HepG2 (cell line): Measurements from ENCODE around the gene ZNF75A. TPM values are rescaled to one million over a fixed set of nuclear protein-coding genes. Genes with fewer than 3 reads are reported as not detected.

Experiments
- ATAC-seq: fragments of 200-7000 bp; cut with Tn5 transposase; 3 replicates; pipeline ENCODE4 v1.9.1; 2020; ENCODE audit warnings: mild to moderate bottlenecking, moderate library complexity
- BruUV-seq: library from RNA; stranded (reverse); fragments of 400-500 nt; replicated peaks from 2 replicates; lab custom pipeline; 2021; lab: Mats Ljungman, UMichigan
- CTCF ChIA-PET: fragments of 300-600 bp; formaldehyde crosslinking; extraction: SDS; loops from one replicate; lab custom pipeline; 2021; ENCODE audit warnings: low total read pairs, inconsistent platforms, low intra/inter-chr PET ratio; lab: Yijun Ruan, JAX
- POLR2A ChIA-PET: fragments of 350-600 bp; sonication (Branson Sonifier 250); formaldehyde crosslinking; loops from one replicate; lab custom pipeline; 2020; ENCODE audit warnings: antibody characterized with exemption, inconsistent platforms; lab: Yijun Ruan, JAX
- DNase-seq: peaks from one replicate; pipeline ENCODE4 v3.0.0-alpha.2; 2015; ENCODE audit warnings: low spot score
- FAIRE-seq: peaks from 3 replicates; lab custom pipeline; 2011; peaks lifted over from hg19 to GRCh38; lab: Jason Lieb, UNC
- H2AFZ ChIP-seq: one replicate; pipeline ENCODE4 v1.6.1; 2011; ENCODE audit warnings: low read length, inconsistent platforms
- H3K27ac ChIP-seq: fragments of 300-600 bp; 3 replicates; pipeline ENCODE4 v1.8.0; 2011; ENCODE audit warnings: mixed run types, mild to moderate bottlenecking, mixed read lengths, low read length, inconsistent platforms; ENCODE audit not compliant: insufficient read depth; ENCODE audit errors: extremely low read length
- H3K27me3 ChIP-seq, 2 experiments: fragments of 200-600 bp in 1 of 2; 2 replicates in 1 of 2; 3 replicates in 1 of 2; pipeline versions ENCODE4 v1.6.0 to v1.8.0; 2011; ENCODE audit warnings: low read length in 2 of 2, mild to moderate bottlenecking in 2 of 2, moderate library complexity in 2 of 2, inconsistent platforms in 1 of 2; ENCODE audit not compliant: insufficient read depth in 2 of 2, control insufficient read depth in 1 of 2
- H3K36me3 ChIP-seq, 2 experiments: fragments of 200-600 bp in 1 of 2; replicated peaks in 1 of 2; 2 replicates in 1 of 2; 3 replicates in 1 of 2; pipeline versions ENCODE4 v1.5.1 to v1.8.0; 2011; ENCODE audit warnings: low read length in 2 of 2, inconsistent platforms in 1 of 2; ENCODE audit not compliant: insufficient read depth in 2 of 2, control insufficient read depth in 1 of 2
- H3K4me1 ChIP-seq: 2 replicates; pipeline ENCODE4 v1.5.1; 2012; ENCODE audit warnings: low read length, inconsistent platforms; ENCODE audit not compliant: insufficient read depth
- H3K4me2 ChIP-seq: 2 replicates; pipeline ENCODE4 v1.6.0; 2011; ENCODE audit warnings: low read depth, low read length, inconsistent platforms
- H3K4me3 ChIP-seq, 3 experiments: fragments of 200-600 bp in 1 of 3; sonication (generic), shearing (Covaris generic) in 1 of 3; replicated peaks in 1 of 3; 2 replicates each; pipeline ENCODE4 v1.5.1; 2011 to 2016; ENCODE audit warnings: low read length in 3 of 3, inconsistent platforms in 2 of 3, low read depth in 2 of 3, mild to moderate bottlenecking in 2 of 3, control low read depth in 1 of 3, mixed read lengths in 1 of 3; ENCODE audit not compliant: insufficient read depth in 1 of 3
- H3K79me2 ChIP-seq: one replicate; pipeline ENCODE4 v1.6.1; 2011; ENCODE audit warnings: low read length, inconsistent platforms; ENCODE audit not compliant: insufficient read depth
- H3K9ac ChIP-seq: 2 replicates; pipeline ENCODE4 v1.6.0; 2011; ENCODE audit warnings: mild to moderate bottlenecking, low read depth, low read length, inconsistent platforms; ENCODE audit not compliant: insufficient read depth
- H3K9me3 ChIP-seq: 2 replicates; pipeline ENCODE4 v1.5.1; 2012; ENCODE audit warnings: mild to moderate bottlenecking, low read length
- H4K20me1 ChIP-seq: 2 replicates; pipeline ENCODE4 v1.6.0; 2011; ENCODE audit warnings: inconsistent platforms, mild to moderate bottlenecking, low read length, moderate library complexity; ENCODE audit not compliant: insufficient read depth
- AGO2 ChIP-seq: fragments of 200-400 bp; formaldehyde crosslinking; optimal IDR thresholded peaks from 2 replicates; pipeline ENCODE3; 2017; ENCODE audit warnings: mild to moderate bottlenecking, low read depth, low read length, moderate library complexity
- DDIT3 ChIP-seq: sonication (generic); formaldehyde crosslinking; IDR thresholded peaks from 2 replicates; pipeline ENCODE4 v1.4.0; 2020; ENCODE audit warnings: mild to moderate bottlenecking, missing genetic modification reagents
- POGZ ChIP-seq: sonication (generic); formaldehyde crosslinking; IDR thresholded peaks from 2 replicates; pipeline ENCODE4 v1.4.0; 2020; ENCODE audit warnings: mild to moderate bottlenecking, missing genetic modification reagents
- RBFOX2 ChIP-seq: fragments of 200-400 bp; formaldehyde crosslinking; IDR thresholded peaks from 2 replicates; pipeline ENCODE4 v1.6.1; 2017; ENCODE audit warnings: low read depth, mild to moderate bottlenecking, low read length
- RORA ChIP-seq: sonication (generic); formaldehyde crosslinking; IDR thresholded peaks from 2 replicates; pipeline ENCODE4 v1.5.0; 2020; ENCODE audit warnings: mild to moderate bottlenecking, missing genetic modification reagents, moderate library complexity
- ZIK1 ChIP-seq: sonication (generic); formaldehyde crosslinking; IDR thresholded peaks from 2 replicates; pipeline ENCODE4 v1.5.0; 2020; ENCODE audit warnings: mild to moderate bottlenecking, low read depth, missing genetic modification reagents, borderline replicate concordance
- ZNF263 ChIP-seq: sonication (generic); formaldehyde crosslinking; IDR thresholded peaks from 2 replicates; pipeline ENCODE4 v1.4.0; 2020; ENCODE audit warnings: missing genetic modification reagents
- ZNF430 ChIP-seq: sonication (generic); formaldehyde crosslinking; IDR thresholded peaks from 2 replicates; pipeline ENCODE4 v1.9.0; 2021; ENCODE audit warnings: mild to moderate bottlenecking, missing genetic modification reagents
- ZNF75D ChIP-seq: sonication (generic); formaldehyde crosslinking; IDR thresholded peaks from 2 replicates; pipeline ENCODE4 v1.8.1; 2023; ENCODE audit warnings: missing genetic modification reagents, mild to moderate bottlenecking, borderline replicate concordance
- ZNF777 ChIP-seq: sonication (generic); formaldehyde crosslinking; IDR thresholded peaks from 2 replicates; pipeline ENCODE4 v1.4.0; 2020; ENCODE audit warnings: missing genetic modification reagents
- WGBS: methylation state at CpG from one replicate; pipeline ENCODE4 v1.1.6; 2017; ENCODE audit warnings: low lambda C conversion rate; 5-methylcytosine and 5-hydroxymethylcytosine counted together
- in situ Hi-C: cut with HindIII; loops from 2 replicates; pipeline ENCODE4 v1.10.0; 2017; ENCODE audit warnings: low pct_unique_long_range_greater_than_20kb; ENCODE audit not compliant: extremely low pct_ligation_motif_present
- intact Hi-C: fragments of 100-400 bp; cut with micrococcal nuclease; formaldehyde crosslinking; loops from one replicate; pipeline ENCODE4 v1.10.0; 2022; ENCODE audit not compliant: unreplicated experiment
- polyA plus RNA-seq, 8 experiments: library from polyadenylated mRNA; depleted of rRNA in 3 of 8; stranded (reverse) in 7 of 8; unstranded in 1 of 8; fragments of >200 nt; fragmentation: Illumina TruSeq in 4 of 8; extraction: Trizol in 4 of 8; gene quantifications; 2 replicates each; pipeline versions ENCODE4 v1.2.1 to v1.2.3, GENCODE V29; 2011 to 2016; ENCODE audit warnings: low read depth in 4 of 8, missing spikeins in 1 of 8, mixed read lengths in 1 of 8; ENCODE audit not compliant: insufficient read depth in 1 of 8
- total RNA-seq, 5 experiments: library from RNA; depleted of rRNA; stranded (reverse); fragments of >200 nt; fragmentation: Illumina TruSeq; extraction: Trizol; gene quantifications; 2 replicates each; pipeline ENCODE4 v1.2.3, GENCODE V29; 2016; ENCODE audit warnings: low read depth in 1 of 5
- TF ChIP-seq, protein P1 (sequence below): sonication (generic); formaldehyde crosslinking; IDR thresholded peaks from 2 replicates; pipeline ENCODE4 v1.8.0; 2022; ENCODE audit warnings: mild to moderate bottlenecking, missing genetic modification reagents, moderate library complexity
- TF ChIP-seq, protein P2 (sequence below): sonication (generic); formaldehyde crosslinking; IDR thresholded peaks from 2 replicates; pipeline ENCODE4 v1.4.0; 2020; ENCODE audit warnings: missing genetic modification reagents, borderline replicate concordance

ZNF75A gene
- total and polyA plus RNA-seq, 2 of the 13 experiments (the other 11 are each of a cell fraction or from before 2014, with no cell fraction given): 1.4 to 2.1 TPM

DNA sequence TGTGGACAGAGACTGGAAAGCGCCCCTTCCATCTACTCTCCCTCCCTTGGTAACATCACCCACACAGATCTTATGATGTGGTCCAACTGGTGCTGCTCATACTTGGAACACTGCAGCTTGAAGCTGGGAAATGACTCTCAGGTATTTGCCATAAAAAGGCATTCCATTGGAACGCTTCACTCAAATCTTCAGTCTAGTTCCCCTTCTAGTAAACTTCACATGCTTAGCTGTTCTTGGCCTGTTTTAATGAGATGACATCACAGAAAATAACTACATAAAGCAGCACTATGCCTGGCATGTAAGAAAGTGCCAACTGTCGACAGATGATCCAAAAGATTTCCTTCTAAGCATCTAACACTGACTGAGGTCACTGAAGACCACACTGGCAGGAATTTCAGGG lies 12.7 kb upstream of the ZNF75A start (continued):
- TF ChIP-seq, protein P1, sequence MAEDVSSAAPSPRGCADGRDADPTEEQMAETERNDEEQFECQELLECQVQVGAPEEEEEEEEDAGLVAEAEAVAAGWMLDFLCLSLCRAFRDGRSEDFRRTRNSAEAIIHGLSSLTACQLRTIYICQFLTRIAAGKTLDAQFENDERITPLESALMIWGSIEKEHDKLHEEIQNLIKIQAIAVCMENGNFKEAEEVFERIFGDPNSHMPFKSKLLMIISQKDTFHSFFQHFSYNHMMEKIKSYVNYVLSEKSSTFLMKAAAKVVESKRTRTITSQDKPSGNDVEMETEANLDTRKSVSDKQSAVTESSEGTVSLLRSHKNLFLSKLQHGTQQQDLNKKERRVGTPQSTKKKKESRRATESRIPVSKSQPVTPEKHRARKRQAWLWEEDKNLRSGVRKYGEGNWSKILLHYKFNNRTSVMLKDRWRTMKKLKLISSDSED (CRISPR knock-in tag): no peak
- TF ChIP-seq, protein P2, sequence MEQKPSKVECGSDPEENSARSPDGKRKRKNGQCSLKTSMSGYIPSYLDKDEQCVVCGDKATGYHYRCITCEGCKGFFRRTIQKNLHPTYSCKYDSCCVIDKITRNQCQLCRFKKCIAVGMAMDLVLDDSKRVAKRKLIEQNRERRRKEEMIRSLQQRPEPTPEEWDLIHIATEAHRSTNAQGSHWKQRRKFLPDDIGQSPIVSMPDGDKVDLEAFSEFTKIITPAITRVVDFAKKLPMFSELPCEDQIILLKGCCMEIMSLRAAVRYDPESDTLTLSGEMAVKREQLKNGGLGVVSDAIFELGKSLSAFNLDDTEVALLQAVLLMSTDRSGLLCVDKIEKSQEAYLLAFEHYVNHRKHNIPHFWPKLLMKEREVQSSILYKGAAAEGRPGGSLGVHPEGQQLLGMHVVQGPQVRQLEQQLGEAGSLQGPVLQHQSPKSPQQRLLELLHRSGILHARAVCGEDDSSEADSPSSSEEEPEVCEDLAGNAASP (CRISPR knock-in tag): no peak
- no peak for TF ChIP-seq POGZ
- TF ChIP-seq ZIK1 (CRISPR knock-in tag): no peak
- no peak for TF ChIP-seq ZNF777 (CRISPR knock-in tag)
- no peak for TF ChIP-seq ZNF75D (CRISPR knock-in tag)
- no peak for TF ChIP-seq DDIT3 (CRISPR knock-in tag)
- no peak for TF ChIP-seq RORA (CRISPR knock-in tag)
- TF ChIP-seq ZNF263 (CRISPR knock-in tag): no peak

DNA sequence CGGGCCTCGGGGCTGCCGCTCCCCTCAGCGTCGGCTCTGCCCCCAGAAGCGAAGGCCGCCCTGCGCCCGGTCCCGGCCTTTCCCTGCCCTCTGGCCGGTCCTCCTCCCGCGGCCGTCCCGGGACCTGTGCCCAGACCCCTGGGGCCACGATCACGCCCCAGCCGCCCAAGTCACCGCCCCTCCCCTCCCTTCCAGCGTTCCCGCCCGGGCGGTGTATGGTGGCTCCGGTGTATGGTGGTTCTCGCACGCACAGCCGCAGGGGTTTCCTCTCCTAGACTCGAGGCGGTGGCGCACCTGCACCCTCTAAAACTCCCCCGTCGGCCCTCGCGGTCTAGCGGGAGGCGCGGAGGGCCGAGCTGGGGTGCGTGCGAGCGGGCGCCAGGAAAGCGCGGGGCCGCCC lies 10.1 kb upstream of the ZNF75A start:
- H3K79me2 ChIP-seq: peaks cover 19% of the 10 kb centered on the region
- H3K4me1 ChIP-seq: peaks cover 12% of the 10 kb centered on the region
- no TSS peak for BruUV-seq
- in situ Hi-C loops: no loop called here
- ChIA-PET CTCF (no interaction called here), POLR2A (no interaction called here)
- no peaks in the 10 kb centered on the region for H4K20me1 ChIP-seq
- H3K27ac ChIP-seq: no peak overlapping the region
- no peak overlapping the region for H3K9ac ChIP-seq
- TF ChIP-seq ZNF430 (CRISPR knock-in tag) (no peak), RBFOX2 (peak; percentile 33; the same call in 1 of the 2 replicates), AGO2 (peak; percentile 80)
- peaks cover 10 to 28% of the 10 kb centered on the region in 2 experiments for H3K36me3 ChIP-seq
- DNase-seq (no peak), ATAC-seq (peak; percentile 31; the same call in 2 of the 3 replicates), FAIRE-seq (no peak)
- H3K4me2 ChIP-seq: no peak overlapping the region
- no peaks in the 10 kb centered on the region for H3K9me3 ChIP-seq
- intact Hi-C loops: no loop called here
- WGBS: 97% methylated on average over 45 of the region's 45 CpGs
- H3K4me3 ChIP-seq: no peak overlapping the region
- H2AFZ ChIP-seq: no peak overlapping the region
- H3K27me3 ChIP-seq: no peaks in the 10 kb centered on the region
